Calu3 (cell line): ENCODE measurements around the gene CPED1. TPM values are rescaled to one million over a fixed set of nuclear protein-coding genes. Genes with fewer than 3 reads are reported as not detected.

Experiments
- BruUV-seq: library from RNA; stranded (reverse); fragments of 400-500 nt; replicated peaks from 2 replicates; lab custom pipeline; 2021; lab: Mats Ljungman, UMichigan
- CTCF ChIA-PET: fragments of 300-600 bp; sonication (Branson Sonifier 250); formaldehyde crosslinking; loops from one replicate; lab custom pipeline; 2022; ENCODE audit warnings: antibody characterized with exemption; lab: Charles Lee
- DNase-seq: peaks from one replicate; pipeline ENCODE4 v3.0.0; 2022
- H3K27ac Mint-ChIP-seq: one replicate; pipeline ENCODE4 v1.8.0; 2022; ENCODE audit warnings: mixed read lengths; ENCODE audit not compliant: unreplicated experiment
- H3K27me3 Mint-ChIP-seq: one replicate; pipeline ENCODE4 v1.8.0; 2022; ENCODE audit warnings: mixed read lengths; ENCODE audit not compliant: unreplicated experiment
- H3K36me3 Mint-ChIP-seq: one replicate; pipeline ENCODE4 v1.8.0; 2022; ENCODE audit warnings: mild to moderate bottlenecking, moderate library complexity, mixed read lengths; ENCODE audit not compliant: insufficient read depth, unreplicated experiment
- H3K4me1 Mint-ChIP-seq: one replicate; pipeline ENCODE4 v1.8.0; 2022; ENCODE audit warnings: mild to moderate bottlenecking, low read depth, mixed read lengths; ENCODE audit not compliant: unreplicated experiment
- H3K4me3 Mint-ChIP-seq: one replicate; pipeline ENCODE4 v1.8.0; 2022; ENCODE audit warnings: mild to moderate bottlenecking, low read depth, moderate library complexity, mixed read lengths; ENCODE audit not compliant: unreplicated experiment
- H3K9me3 Mint-ChIP-seq: one replicate; pipeline ENCODE4 v1.8.0; 2022; ENCODE audit warnings: low read depth, mixed read lengths; ENCODE audit not compliant: unreplicated experiment
- CTCF ChIP-seq: fragments of 200-600 bp; IDR thresholded peaks from one replicate; pipeline ENCODE4 v1.8.0; 2022; ENCODE audit warnings: antibody characterized with exemption; ENCODE audit not compliant: unreplicated experiment
- intact Hi-C: fragments of 100-400 bp; cut with micrococcal nuclease; formaldehyde crosslinking; loops from one replicate; pipeline ENCODE4 v1.10.0; 2022; ENCODE audit not compliant: unreplicated experiment
- total RNA-seq: library from RNA; stranded (reverse); gene quantifications from 2 replicates; pipeline ENCODE4 v1.2.3, GENCODE V29; 2022

CPED1 gene
- total RNA-seq, 1 experiment from 2014 or later, result 0.24 TPM

GRCh38 chr7:121336579-121336978 is 348.1 kb downstream of the CPED1 start:
- peaks cover 3% of the 10 kb centered on the region for H3K36me3 Mint-ChIP-seq
- no peak overlapping the region for H3K4me3 Mint-ChIP-seq
- no TSS peak for BruUV-seq
- H3K4me1 Mint-ChIP-seq, result no peaks in the 10 kb centered on the region
- TF ChIP-seq CTCF, result no peak
- no peaks in the 10 kb centered on the region for H3K9me3 Mint-ChIP-seq
- no peak for DNase-seq
- H3K27ac Mint-ChIP-seq, result no peak overlapping the region
- CTCF ChIA-PET, result no interaction called here
- no peaks in the 10 kb centered on the region for H3K27me3 Mint-ChIP-seq
- intact Hi-C loops, result loop anchor here (2.0 to 10.0 kb wide), 2 partner anchors 210 to 352 kb away; partner anchors contain the start of gene CPED1

- DNase-seq, result peak; percentile 16
- BruUV-seq, result no TSS peak
- intact Hi-C loops, result loop anchor here (2.0 to 10.0 kb wide), 2 partner anchors 211 to 353 kb away; partner anchors contain the start of gene CPED1
- CTCF ChIA-PET, result interaction anchor here (0.8 kb wide), 1 partner anchor 210 kb away, joined by 3 read pairs; no protein-coding TSS in a partner anchor
- Mint-ChIP-seq H3K27ac (no peak overlapping the region), H3K36me3 (peaks cover 12% of the 10 kb centered on the region), H3K4me3 (no peak overlapping the region), H3K27me3 (no peaks in the 10 kb centered on the region), H3K9me3 (no peaks in the 10 kb centered on the region), H3K4me1 (no peaks in the 10 kb centered on the region)
- no peak for TF ChIP-seq CTCF
Observed at GRCh38 chr7:121337398-121337797, 348.9 kb downstream of the CPED1 start.

GRCh38 chr7:121339082-121339481 is 350.6 kb downstream of the CPED1 start:
- no peaks in the 10 kb centered on the region for H3K9me3 Mint-ChIP-seq
- H3K36me3 Mint-ChIP-seq, result peaks cover 15% of the 10 kb centered on the region
- TF ChIP-seq CTCF, result no peak
- no peak for DNase-seq
- no TSS peak for BruUV-seq
- no peak overlapping the region for H3K27ac Mint-ChIP-seq
- no peak overlapping the region for H3K4me3 Mint-ChIP-seq
- CTCF ChIA-PET, result no interaction called here
- no peaks in the 10 kb centered on the region for H3K27me3 Mint-ChIP-seq
- intact Hi-C loops, result loop anchor here (10.0 kb wide), 1 partner anchor 354 kb away; the partner anchor contains the start of gene CPED1
- H3K4me1 Mint-ChIP-seq, result no peaks in the 10 kb centered on the region

- peak overlapping the region; percentile 27 for H3K27ac Mint-ChIP-seq
Observed at GRCh38 chr7:121341933-121342332, 353.4 kb downstream of the CPED1 start.

More at GRCh38 chr7:121341933-121342332, 353.4 kb downstream of the CPED1 start:
- H3K9me3 Mint-ChIP-seq, result no peaks in the 10 kb centered on the region
- H3K4me1 Mint-ChIP-seq, result no peaks in the 10 kb centered on the region
- CTCF ChIA-PET, result no interaction called here
- H3K27me3 Mint-ChIP-seq, result no peaks in the 10 kb centered on the region
- intact Hi-C loops, result no loop called here
- no peak overlapping the region for H3K4me3 Mint-ChIP-seq
- H3K36me3 Mint-ChIP-seq, result peaks cover 36% of the 10 kb centered on the region
- DNase-seq, result no peak
- BruUV-seq, result no TSS peak
- no peak for TF ChIP-seq CTCF
